HEK293 (cell line): ENCODE measurements around the gene RPS14.

Experiments used
- GLI4 ChIP-seq: fragments of 450-650 bp; formaldehyde crosslinking; IDR thresholded peaks from 2 replicates; pipeline ENCODE4 v1.5.1; 2016; ENCODE audit warnings: missing biosample characterization, missing genetic modification characterization
- KLF17 ChIP-seq: fragments of 450-650 bp; formaldehyde crosslinking; IDR thresholded peaks from 2 replicates; pipeline ENCODE4 v1.5.1; 2016; ENCODE audit warnings: missing biosample characterization, missing genetic modification characterization
- KLF7 ChIP-seq: fragments of 450-650 bp; formaldehyde crosslinking; IDR thresholded peaks from 2 replicates; pipeline ENCODE4 v1.5.1; 2016; ENCODE audit warnings: missing biosample characterization, missing genetic modification characterization, borderline replicate concordance
- RBAK ChIP-seq: fragments of 450-650 bp; formaldehyde crosslinking; IDR thresholded peaks from 2 replicates; pipeline ENCODE4 v1.5.1; 2016; ENCODE audit warnings: missing biosample characterization, missing genetic modification characterization
- SETDB1 ChIP-seq: IDR thresholded peaks from one replicate; pipeline ENCODE4 v1.6.1; 2017; ENCODE audit warnings: mild to moderate bottlenecking, low read length, moderate library complexity, mixed read lengths; ENCODE audit not compliant: insufficient read length
- YY1 ChIP-seq: fragments of 450-650 bp; formaldehyde crosslinking; IDR thresholded peaks from 2 replicates; pipeline ENCODE4 v1.5.1; 2018; ENCODE audit warnings: missing biosample characterization, missing genetic modification characterization
- ZBTB21 ChIP-seq: fragments of 450-650 bp; formaldehyde crosslinking; IDR thresholded peaks from 2 replicates; pipeline ENCODE4 v1.5.1; 2017; ENCODE audit warnings: missing biosample characterization, missing genetic modification characterization
- ZBTB7A ChIP-seq: fragments of 450-650 bp; formaldehyde crosslinking; IDR thresholded peaks from 2 replicates; pipeline ENCODE4 v1.5.1; 2016; ENCODE audit warnings: low read depth, missing biosample characterization, missing genetic modification characterization
- ZFP41 ChIP-seq: fragments of 450-650 bp; formaldehyde crosslinking; IDR thresholded peaks from 2 replicates; pipeline ENCODE4 v1.5.1; 2016; ENCODE audit warnings: missing biosample characterization, missing genetic modification characterization, borderline replicate concordance
- ZNF10 ChIP-seq: fragments of 450-650 bp; formaldehyde crosslinking; IDR thresholded peaks from 2 replicates; pipeline ENCODE4 v1.5.1; 2017; ENCODE audit warnings: missing biosample characterization, missing genetic modification characterization
- ZNF114 ChIP-seq: fragments of 450-650 bp; formaldehyde crosslinking; IDR thresholded peaks from 2 replicates; pipeline ENCODE4 v1.5.0; 2017; ENCODE audit warnings: missing biosample characterization, missing genetic modification characterization
- ZNF174 ChIP-seq: fragments of 450-650 bp; formaldehyde crosslinking; IDR thresholded peaks from 2 replicates; pipeline ENCODE4 v1.5.0; 2017; ENCODE audit warnings: missing biosample characterization, mild to moderate bottlenecking, missing genetic modification characterization
- ZNF184 ChIP-seq: fragments of 450-650 bp; IDR thresholded peaks from 2 replicates; pipeline ENCODE4 v1.5.1; 2018; ENCODE audit warnings: missing biosample characterization, mild to moderate bottlenecking, missing genetic modification characterization
- ZNF214 ChIP-seq: fragments of 450-650 bp; formaldehyde crosslinking; IDR thresholded peaks from 2 replicates; pipeline ENCODE4 v1.5.1; 2017; ENCODE audit warnings: missing biosample characterization, mild to moderate bottlenecking, missing genetic modification characterization, borderline replicate concordance
- ZNF223 ChIP-seq: fragments of 450-650 bp; formaldehyde crosslinking; IDR thresholded peaks from 2 replicates; pipeline ENCODE4 v1.5.1; 2016; ENCODE audit warnings: missing biosample characterization, missing genetic modification characterization
- ZNF26 ChIP-seq: fragments of 450-650 bp; formaldehyde crosslinking; IDR thresholded peaks from 2 replicates; pipeline ENCODE4 v1.5.1; 2016; ENCODE audit warnings: missing biosample characterization, missing genetic modification characterization
- ZNF266 ChIP-seq: fragments of 450-650 bp; formaldehyde crosslinking; IDR thresholded peaks from 2 replicates; pipeline ENCODE4 v1.5.1; 2016; ENCODE audit warnings: missing biosample characterization, missing genetic modification characterization, low read depth
- ZNF335 ChIP-seq: fragments of 450-650 bp; formaldehyde crosslinking; conservative IDR thresholded peaks from 2 replicates; pipeline ENCODE4 v1.5.1; 2016; ENCODE audit warnings: missing biosample characterization, missing genetic modification characterization
- ZNF433 ChIP-seq: fragments of 450-650 bp; formaldehyde crosslinking; IDR thresholded peaks from 2 replicates; pipeline ENCODE4 v1.5.1; 2016; ENCODE audit warnings: missing biosample characterization, missing genetic modification characterization, low read depth
- ZNF473 ChIP-seq: fragments of 450-650 bp; formaldehyde crosslinking; IDR thresholded peaks from 2 replicates; pipeline ENCODE4 v1.5.1; 2017; ENCODE audit warnings: missing biosample characterization, missing genetic modification characterization
- ZNF560 ChIP-seq: fragments of 450-650 bp; formaldehyde crosslinking; IDR thresholded peaks from 2 replicates; pipeline ENCODE4 v1.5.1; 2017; ENCODE audit warnings: missing biosample characterization, missing genetic modification characterization, borderline replicate concordance
- ZNF596 ChIP-seq: fragments of 450-650 bp; IDR thresholded peaks from 2 replicates; pipeline ENCODE4 v1.5.0; 2018; ENCODE audit warnings: missing biosample characterization, mild to moderate bottlenecking, missing genetic modification characterization, moderate library complexity
- ZNF600 ChIP-seq: fragments of 450-650 bp; formaldehyde crosslinking; IDR thresholded peaks from 2 replicates; pipeline ENCODE4 v1.5.1; 2016; ENCODE audit warnings: missing biosample characterization, missing genetic modification characterization
- ZNF621 ChIP-seq: fragments of 450-650 bp; formaldehyde crosslinking; IDR thresholded peaks from 2 replicates; pipeline ENCODE4 v1.5.1; 2017; ENCODE audit warnings: missing biosample characterization, missing genetic modification characterization
- TF ChIP-seq, protein P1 (sequence below): IDR thresholded peaks from 2 replicates; pipeline ENCODE4 v1.6.1; 2011; ENCODE audit warnings: mild to moderate bottlenecking, low read depth, low read length, borderline replicate concordance
- TF ChIP-seq, protein P2 (sequence below): fragments of 450-650 bp; formaldehyde crosslinking; IDR thresholded peaks from 2 replicates; pipeline ENCODE4 v1.5.1; 2016; ENCODE audit warnings: missing biosample characterization, missing genetic modification characterization
- TF ChIP-seq, protein P3 (sequence below): sonication (generic); formaldehyde crosslinking; IDR thresholded peaks from 2 replicates; pipeline ENCODE4 v1.8.1; 2022; ENCODE audit warnings: mild to moderate bottlenecking, moderate library complexity, missing genetic modification reagents
- TF ChIP-seq, protein P4 (sequence below): fragments of 450-650 bp; formaldehyde crosslinking; IDR thresholded peaks from 2 replicates; pipeline ENCODE4 v1.5.1; 2017; ENCODE audit warnings: missing biosample characterization, mild to moderate bottlenecking, missing genetic modification characterization, moderate library complexity
- TF ChIP-seq, protein P5 (sequence below): fragments of 450-650 bp; formaldehyde crosslinking; IDR thresholded peaks from 2 replicates; pipeline ENCODE4 v1.5.1; 2016; ENCODE audit warnings: missing biosample characterization, missing genetic modification characterization

RPS14 gene

GRCh38 chr5:150449517-150450339 lies at the start of gene RPS14 (continued):
- TF ChIP-seq, protein P1, sequence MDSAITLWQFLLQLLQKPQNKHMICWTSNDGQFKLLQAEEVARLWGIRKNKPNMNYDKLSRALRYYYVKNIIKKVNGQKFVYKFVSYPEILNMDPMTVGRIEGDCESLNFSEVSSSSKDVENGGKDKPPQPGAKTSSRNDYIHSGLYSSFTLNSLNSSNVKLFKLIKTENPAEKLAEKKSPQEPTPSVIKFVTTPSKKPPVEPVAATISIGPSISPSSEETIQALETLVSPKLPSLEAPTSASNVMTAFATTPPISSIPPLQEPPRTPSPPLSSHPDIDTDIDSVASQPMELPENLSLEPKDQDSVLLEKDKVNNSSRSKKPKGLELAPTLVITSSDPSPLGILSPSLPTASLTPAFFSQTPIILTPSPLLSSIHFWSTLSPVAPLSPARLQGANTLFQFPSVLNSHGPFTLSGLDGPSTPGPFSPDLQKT: no peak
- peak; percentile 95; the same call in 1 of the 2 replicates for TF ChIP-seq KLF17 (tag by site-specific recombination)
- TF ChIP-seq, protein P2, sequence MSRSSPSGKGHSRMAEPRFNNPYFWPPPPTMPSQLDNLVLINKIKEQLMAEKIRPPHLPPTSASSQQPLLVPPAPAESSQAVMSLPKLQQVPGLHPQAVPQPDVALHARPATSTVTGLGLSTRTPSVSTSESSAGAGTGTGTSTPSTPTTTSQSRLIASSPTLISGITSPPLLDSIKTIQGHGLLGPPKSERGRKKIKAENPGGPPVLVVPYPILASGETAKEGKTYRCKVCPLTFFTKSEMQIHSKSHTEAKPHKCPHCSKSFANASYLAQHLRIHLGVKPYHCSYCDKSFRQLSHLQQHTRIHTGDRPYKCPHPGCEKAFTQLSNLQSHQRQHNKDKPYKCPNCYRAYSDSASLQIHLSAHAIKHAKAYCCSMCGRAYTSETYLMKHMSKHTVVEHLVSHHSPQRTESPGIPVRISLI (tag by site-specific recombination): no peak
- no peak for TF ChIP-seq ZFP41
- no peak for TF ChIP-seq ZNF473 (tag by site-specific recombination)
- TF ChIP-seq, protein P3, sequence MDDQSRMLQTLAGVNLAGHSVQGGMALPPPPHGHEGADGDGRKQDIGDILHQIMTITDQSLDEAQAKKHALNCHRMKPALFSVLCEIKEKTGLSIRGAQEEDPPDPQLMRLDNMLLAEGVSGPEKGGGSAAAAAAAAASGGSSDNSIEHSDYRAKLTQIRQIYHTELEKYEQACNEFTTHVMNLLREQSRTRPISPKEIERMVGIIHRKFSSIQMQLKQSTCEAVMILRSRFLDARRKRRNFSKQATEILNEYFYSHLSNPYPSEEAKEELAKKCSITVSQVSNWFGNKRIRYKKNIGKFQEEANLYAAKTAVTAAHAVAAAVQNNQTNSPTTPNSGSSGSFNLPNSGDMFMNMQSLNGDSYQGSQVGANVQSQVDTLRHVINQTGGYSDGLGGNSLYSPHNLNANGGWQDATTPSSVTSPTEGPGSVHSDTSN (CRISPR knock-in tag): 0 out of 2 replicates have a peak, but pooled peaks have one; percentile 42
- peak; percentile 92 for TF ChIP-seq ZBTB21 (tag by site-specific recombination)
- peak; percentile 82 for TF ChIP-seq SETDB1
- TF ChIP-seq ZNF10 (tag by site-specific recombination): peak; percentile 57; the same call in 1 of the 2 replicates
- TF ChIP-seq ZNF26: no peak
- no peak; the same call in 1 of the 2 replicates for TF ChIP-seq ZNF560 (tag by site-specific recombination)
- no peak; the same call in 1 of the 2 replicates for TF ChIP-seq GLI4 (tag by site-specific recombination)
- TF ChIP-seq ZNF600 (tag by site-specific recombination): peak; percentile 64
- TF ChIP-seq, protein P4, sequence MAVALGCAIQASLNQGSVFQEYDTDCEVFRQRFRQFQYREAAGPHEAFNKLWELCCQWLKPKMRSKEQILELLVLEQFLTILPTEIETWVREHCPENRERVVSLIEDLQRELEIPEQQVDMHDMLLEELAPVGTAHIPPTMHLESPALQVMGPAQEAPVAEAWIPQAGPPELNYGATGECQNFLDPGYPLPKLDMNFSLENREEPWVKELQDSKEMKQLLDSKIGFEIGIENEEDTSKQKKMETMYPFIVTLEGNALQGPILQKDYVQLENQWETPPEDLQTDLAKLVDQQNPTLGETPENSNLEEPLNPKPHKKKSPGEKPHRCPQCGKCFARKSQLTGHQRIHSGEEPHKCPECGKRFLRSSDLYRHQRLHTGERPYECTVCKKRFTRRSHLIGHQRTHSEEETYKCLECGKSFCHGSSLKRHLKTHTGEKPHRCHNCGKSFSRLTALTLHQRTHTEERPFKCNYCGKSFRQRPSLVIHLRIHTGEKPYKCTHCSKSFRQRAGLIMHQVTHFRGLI: no peak
- TF ChIP-seq KLF7 (tag by site-specific recombination): peak; percentile 100
- peak; percentile 99 for TF ChIP-seq YY1
- no peak for TF ChIP-seq RBAK (tag by site-specific recombination)
- TF ChIP-seq ZNF223: peak; percentile 98
- peak; percentile 94 for TF ChIP-seq ZNF335 (tag by site-specific recombination)
- TF ChIP-seq ZNF433 (tag by site-specific recombination): no peak
- TF ChIP-seq, protein P5, sequence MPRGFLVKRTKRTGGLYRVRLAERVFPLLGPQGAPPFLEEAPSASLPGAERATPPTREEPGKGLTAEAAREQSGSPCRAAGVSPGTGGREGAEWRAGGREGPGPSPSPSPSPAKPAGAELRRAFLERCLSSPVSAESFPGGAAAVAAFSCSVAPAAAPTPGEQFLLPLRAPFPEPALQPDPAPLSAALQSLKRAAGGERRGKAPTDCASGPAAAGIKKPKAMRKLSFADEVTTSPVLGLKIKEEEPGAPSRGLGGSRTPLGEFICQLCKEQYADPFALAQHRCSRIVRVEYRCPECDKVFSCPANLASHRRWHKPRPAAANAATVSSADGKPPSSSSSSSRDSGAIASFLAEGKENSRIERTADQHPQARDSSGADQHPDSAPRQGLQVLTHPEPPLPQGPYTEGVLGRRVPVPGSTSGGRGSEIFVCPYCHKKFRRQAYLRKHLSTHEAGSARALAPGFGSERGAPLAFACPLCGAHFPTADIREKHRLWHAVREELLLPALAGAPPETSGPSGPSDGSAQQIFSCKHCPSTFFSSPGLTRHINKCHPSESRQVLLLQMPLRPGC (tag by site-specific recombination): peak; percentile 71; the same call in 1 of the 2 replicates
- TF ChIP-seq ZNF266: no peak
- TF ChIP-seq ZNF596 (tag by site-specific recombination): peak; percentile 75
- peak; percentile 92; the same call in 1 of the 2 replicates for TF ChIP-seq ZBTB7A (tag by site-specific recombination)
- TF ChIP-seq ZNF184 (tag by site-specific recombination): no peak
- no peak for TF ChIP-seq ZNF174 (tag by site-specific recombination)
- TF ChIP-seq ZNF214: no peak
- no peak for TF ChIP-seq ZNF114
- no peak for TF ChIP-seq ZNF621 (tag by site-specific recombination)
